Central memory CD8-positive, alpha-beta T cell (primary cell): Measurements from ENCODE around the gene CRADD.
A peak's percentile ranks its signal among the peaks of the same experiment; 100 is the strongest.

Experiments
- ATAC-seq: fragments of 150-1000 bp; cut with Tn5 transposase; replicated peaks from 2 replicates; pipeline ENCODE4 v1.10.0; 2022; ENCODE audit warnings: mild to moderate bottlenecking, moderate FRiP score, moderate number of reproducible peaks; ENCODE audit not compliant: poor library complexity, severe bottlenecking; ENCODE audit errors: extremely low read depth
- DNase-seq, 2 donors: peaks; one replicate each; pipeline ENCODE4 v3.0.0; 2021; ENCODE audit warnings: low spot score in 2 of 2
- H3K27ac Mint-ChIP-seq: one replicate; pipeline ENCODE4 v1.8.0; 2022; ENCODE audit warnings: low read depth, mild to moderate bottlenecking, moderate library complexity, mixed read lengths
- H3K27me3 Mint-ChIP-seq: one replicate; pipeline ENCODE4 v1.8.0; 2022; ENCODE audit warnings: mixed read lengths
- H3K36me3 Mint-ChIP-seq: one replicate; pipeline ENCODE4 v1.8.0; 2022; ENCODE audit warnings: mild to moderate bottlenecking, moderate library complexity, mixed read lengths; ENCODE audit not compliant: insufficient read depth
- H3K4me1 Mint-ChIP-seq: one replicate; pipeline ENCODE4 v1.8.0; 2022; ENCODE audit warnings: mixed read lengths
- H3K4me3 Mint-ChIP-seq: one replicate; pipeline ENCODE4 v1.8.0; 2022; ENCODE audit warnings: mild to moderate bottlenecking, moderate library complexity, mixed read lengths
- H3K9me3 Mint-ChIP-seq: one replicate; pipeline ENCODE4 v1.8.0; 2022; ENCODE audit warnings: mixed read lengths

Gene CRADD

DNA sequence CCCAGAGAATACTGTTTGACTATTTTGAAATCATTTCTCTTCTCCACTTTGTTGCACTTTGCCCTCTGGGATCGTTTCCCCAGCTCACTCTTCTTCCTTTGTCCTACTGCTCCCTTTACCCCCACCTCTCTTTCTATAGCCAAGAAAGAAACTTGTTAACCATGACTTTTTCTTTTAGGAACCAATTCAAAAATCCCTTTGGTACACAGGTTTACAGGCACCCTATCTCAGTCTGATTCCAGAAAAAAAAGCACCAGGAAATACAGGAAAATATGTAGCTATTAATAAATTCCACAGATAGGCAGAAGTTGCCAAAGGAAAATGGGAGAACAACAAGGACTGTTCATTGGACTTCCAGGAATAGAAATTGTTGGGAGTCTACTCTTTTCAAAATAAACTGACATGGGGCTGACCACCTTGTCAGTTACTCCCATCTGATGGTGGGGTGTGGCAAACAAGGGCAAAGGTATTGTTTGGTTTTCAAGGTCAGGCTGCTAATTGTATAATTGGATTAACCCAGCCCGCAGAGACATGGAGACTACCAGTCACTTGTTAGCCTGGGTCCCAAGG, 82.4 kb downstream of the CRADD start:
- no peak overlapping the region for H3K4me3 Mint-ChIP-seq
- peaks cover 27% of the 10 kb centered on the region for H3K4me1 Mint-ChIP-seq
- peaks cover 3% of the 10 kb centered on the region for H3K36me3 Mint-ChIP-seq
- no peak overlapping the region for H3K27ac Mint-ChIP-seq
- DNase-seq: no peak
- no peaks in the 10 kb centered on the region for H3K27me3 Mint-ChIP-seq
- ATAC-seq: no peak
- H3K9me3 Mint-ChIP-seq: no peaks in the 10 kb centered on the region

DNA sequence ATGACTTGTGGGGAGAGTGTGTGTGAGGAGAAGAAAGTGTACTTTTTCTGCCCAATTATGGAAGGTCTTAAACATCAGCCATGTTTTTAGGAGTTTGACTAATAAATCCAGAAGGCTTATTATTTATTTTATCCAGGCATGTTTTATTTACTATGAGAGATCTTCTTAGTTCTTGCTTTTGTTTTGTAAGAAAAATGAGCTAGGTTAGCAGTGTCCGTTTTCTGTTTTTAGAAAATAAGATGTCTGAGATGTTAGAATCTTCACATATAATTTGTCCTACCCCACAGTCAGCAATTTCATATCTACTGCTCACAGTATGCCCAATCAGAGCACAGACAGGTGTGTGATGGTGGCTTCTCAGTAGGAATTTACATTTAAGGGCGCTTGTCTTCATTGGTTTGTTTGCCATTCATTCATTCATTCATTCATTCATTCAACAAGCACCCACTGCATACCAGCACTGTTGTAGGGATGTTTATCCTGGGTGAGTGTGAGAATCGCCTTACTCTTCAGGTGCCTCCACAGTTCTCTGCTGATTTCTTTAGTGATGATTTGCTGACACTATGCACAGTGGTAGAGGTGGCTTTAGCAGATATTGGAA, 83.2 kb downstream of the CRADD start:
- Mint-ChIP-seq H3K9me3 (no peaks in the 10 kb centered on the region), H3K36me3 (peaks cover 3% of the 10 kb centered on the region), H3K27me3 (no peaks in the 10 kb centered on the region), H3K27ac (no peak overlapping the region), H3K4me3 (no peak overlapping the region), H3K4me1 (peaks cover 27% of the 10 kb centered on the region)
- no peak for ATAC-seq
- DNase-seq: no peak

DNA sequence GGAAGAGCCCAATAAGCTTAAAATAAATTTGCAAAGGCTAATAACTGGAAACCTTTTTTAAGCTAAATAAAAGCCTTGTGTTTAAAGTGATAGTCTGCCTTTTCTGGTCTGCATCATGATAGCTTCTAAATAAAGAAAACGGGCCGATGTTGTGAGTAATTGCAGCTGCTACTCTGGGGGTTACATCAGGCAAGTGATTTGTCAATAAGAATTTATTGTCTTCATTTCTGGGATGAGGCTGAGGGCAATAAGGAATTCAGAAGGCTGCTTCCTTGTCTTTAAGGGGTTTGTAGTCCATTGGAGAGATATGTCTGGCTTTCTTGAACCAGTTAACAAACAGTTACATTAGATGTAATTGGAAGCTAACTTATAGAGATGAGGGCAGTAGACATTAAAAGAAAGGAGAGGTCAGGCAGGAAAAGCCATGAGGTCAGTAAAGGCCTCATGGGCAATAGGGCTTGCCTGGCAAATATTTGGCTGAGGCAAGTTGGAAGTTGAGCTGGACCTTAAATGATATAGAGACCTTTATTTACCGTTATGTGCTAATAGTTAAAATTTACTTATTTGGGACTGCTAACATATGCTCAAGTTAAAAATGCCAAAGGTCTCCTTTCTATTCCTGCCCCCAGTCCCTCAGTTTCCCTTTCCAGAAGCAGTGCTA, 85.0 kb downstream of the CRADD start:
- DNase-seq (no peak), ATAC-seq (no peak)
- Mint-ChIP-seq H3K4me1 (peaks cover 30% of the 10 kb centered on the region), H3K27ac (no peak overlapping the region), H3K9me3 (no peaks in the 10 kb centered on the region), H3K27me3 (no peaks in the 10 kb centered on the region), H3K36me3 (peaks cover 3% of the 10 kb centered on the region), H3K4me3 (no peak overlapping the region)

DNA sequence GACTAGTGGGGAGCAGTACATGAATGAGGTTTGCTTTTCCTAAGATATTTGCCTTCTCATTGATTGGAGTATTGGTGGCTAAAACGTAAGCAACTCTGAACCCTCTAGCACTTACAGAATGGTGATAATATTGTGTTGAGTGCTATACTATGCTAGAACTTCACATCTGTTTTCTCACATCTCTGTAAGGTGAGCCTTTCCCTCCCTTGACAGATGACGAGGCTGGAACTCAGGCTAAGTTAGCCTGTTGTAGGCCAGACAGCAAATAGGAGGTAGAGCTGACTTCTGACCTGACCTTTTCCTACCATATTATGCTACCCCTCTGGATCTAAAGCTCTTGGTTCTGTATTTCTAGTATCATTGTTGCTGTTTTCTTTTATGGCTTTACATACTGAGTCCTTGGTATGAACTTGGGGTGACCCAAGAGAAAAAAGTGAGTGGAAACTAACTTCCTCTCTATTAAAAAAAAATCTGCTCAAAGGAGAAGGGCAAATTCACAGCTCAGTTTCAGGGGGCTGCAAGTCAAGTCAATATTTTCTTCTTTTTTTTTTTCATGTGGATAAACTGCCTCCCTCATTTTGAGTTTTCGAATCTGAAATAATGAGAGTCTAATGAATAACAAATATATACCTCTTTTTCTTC, 85.9 kb downstream of the CRADD start:
- no peaks in the 10 kb centered on the region for H3K27me3 Mint-ChIP-seq
- no peak overlapping the region for H3K4me3 Mint-ChIP-seq
- DNase-seq: no peak
- no peak overlapping the region for H3K27ac Mint-ChIP-seq
- no peaks in the 10 kb centered on the region for H3K9me3 Mint-ChIP-seq
- H3K4me1 Mint-ChIP-seq: peaks cover 32% of the 10 kb centered on the region
- H3K36me3 Mint-ChIP-seq: peaks cover 3% of the 10 kb centered on the region
- no peak for ATAC-seq

DNA sequence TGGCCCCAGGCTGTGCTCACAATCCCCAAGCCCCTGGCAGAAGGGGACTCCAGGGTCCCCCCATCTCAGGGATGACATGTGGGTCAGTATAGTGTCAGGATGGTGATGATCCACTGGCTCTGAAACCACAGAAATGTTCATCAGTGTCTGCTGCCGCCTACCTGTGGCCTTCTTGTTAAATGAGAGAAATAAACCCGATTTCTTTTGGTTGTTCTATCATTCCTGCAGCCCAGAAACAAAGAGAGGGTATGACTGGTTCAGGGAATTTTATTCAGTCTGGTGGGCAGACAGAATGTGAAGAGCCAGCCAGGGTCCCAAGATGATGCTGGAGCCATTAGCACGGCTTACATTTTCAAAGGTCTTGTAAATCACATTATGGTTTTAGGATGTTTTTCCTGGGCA, 86.6 kb downstream of the CRADD start:
- ATAC-seq: no peak
- Mint-ChIP-seq H3K36me3 (peaks cover 3% of the 10 kb centered on the region), H3K27me3 (no peaks in the 10 kb centered on the region), H3K4me1 (peaks cover 39% of the 10 kb centered on the region), H3K4me3 (no peak overlapping the region), H3K9me3 (no peaks in the 10 kb centered on the region), H3K27ac (peak overlapping the region; percentile 78)
- no peak for DNase-seq

DNA sequence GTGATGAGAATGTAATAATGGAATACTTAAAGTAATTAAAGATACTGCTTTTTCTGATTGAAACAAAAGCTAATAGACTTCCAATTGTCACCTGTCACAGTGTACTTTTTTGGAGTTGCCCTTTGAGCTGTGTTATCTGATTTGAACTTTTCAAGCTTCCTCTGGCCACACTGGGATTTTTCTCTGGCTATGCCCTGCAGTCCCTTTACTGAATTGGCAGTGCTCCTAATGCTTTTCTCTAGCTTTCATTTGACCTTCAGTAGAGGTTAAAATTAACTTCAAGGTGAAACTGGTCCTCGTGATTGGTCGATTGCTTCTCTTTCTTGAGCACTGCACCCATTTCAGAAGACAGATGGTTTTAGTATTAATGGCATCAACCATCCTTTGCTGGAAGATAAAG, 89.2 kb downstream of the CRADD start:
- ATAC-seq (no peak), DNase-seq (no peak)
- Mint-ChIP-seq H3K27ac (no peak overlapping the region), H3K9me3 (no peaks in the 10 kb centered on the region), H3K4me1 (peaks cover 26% of the 10 kb centered on the region), H3K4me3 (no peak overlapping the region), H3K36me3 (peaks cover 3% of the 10 kb centered on the region), H3K27me3 (no peaks in the 10 kb centered on the region)

DNA sequence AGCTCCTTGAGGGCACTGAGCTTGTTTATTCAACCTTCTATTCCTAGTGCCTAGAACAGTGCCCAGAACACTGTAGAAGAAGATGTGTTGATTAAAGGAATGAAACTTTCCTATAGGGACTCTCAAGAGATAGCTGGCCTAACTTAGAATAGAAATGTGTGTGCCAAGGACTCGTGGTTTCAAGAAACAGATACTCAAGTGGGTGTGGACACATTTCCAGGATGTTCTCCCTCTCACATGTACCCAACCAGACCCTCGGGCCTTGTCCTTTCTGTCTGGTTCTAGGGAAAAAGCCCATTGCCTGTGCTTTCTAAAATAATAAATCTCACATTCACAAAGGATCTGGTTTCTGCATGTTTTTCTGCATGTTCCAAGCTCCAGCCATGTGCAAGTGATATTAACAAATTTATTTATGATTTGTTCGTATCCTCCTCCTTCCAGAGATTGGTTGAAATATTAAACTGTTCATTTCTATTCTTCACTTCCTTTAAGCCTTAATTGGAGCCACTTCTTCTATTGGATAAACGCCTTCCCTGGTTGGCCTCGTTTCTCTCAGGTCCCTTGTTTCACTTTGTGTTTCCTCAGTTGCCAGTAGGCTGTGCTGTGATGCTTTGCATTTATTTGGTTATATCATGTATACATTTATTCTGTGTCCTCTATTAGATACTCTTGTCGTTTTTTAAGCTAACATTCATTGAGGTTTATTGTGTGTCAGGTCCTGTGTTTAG, 89.8 kb downstream of the CRADD start:
- Mint-ChIP-seq H3K4me1 (peaks cover 32% of the 10 kb centered on the region), H3K9me3 (no peaks in the 10 kb centered on the region), H3K36me3 (peaks cover 3% of the 10 kb centered on the region), H3K27me3 (no peaks in the 10 kb centered on the region), H3K4me3 (no peak overlapping the region), H3K27ac (peak overlapping the region; percentile 20)
- DNase-seq: no peak
- ATAC-seq: peak; percentile 43

DNA sequence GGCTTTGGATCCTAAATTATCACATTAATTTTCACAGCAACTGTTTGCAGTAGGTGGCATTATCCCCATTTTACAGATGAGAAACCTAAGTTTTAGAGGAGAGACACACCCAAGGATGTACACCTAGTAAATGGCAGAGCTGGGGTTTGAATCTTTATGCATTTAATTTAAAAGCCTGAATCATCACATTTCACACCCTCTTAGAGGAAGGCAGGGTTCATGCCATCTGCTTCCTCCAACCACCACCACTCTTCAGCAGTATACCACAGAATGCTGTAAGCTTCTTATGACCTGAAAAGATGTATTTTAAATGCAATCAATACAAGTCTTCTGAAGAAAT, 90.3 kb downstream of the CRADD start:
- H3K27ac Mint-ChIP-seq: peak overlapping the region; percentile 20
- DNase-seq (no peak), ATAC-seq (peak; percentile 48)
- peaks cover 37% of the 10 kb centered on the region for H3K4me1 Mint-ChIP-seq
- H3K4me3 Mint-ChIP-seq: no peak overlapping the region
- H3K9me3 Mint-ChIP-seq: no peaks in the 10 kb centered on the region
- no peaks in the 10 kb centered on the region for H3K27me3 Mint-ChIP-seq
- H3K36me3 Mint-ChIP-seq: peaks cover 3% of the 10 kb centered on the region

DNA sequence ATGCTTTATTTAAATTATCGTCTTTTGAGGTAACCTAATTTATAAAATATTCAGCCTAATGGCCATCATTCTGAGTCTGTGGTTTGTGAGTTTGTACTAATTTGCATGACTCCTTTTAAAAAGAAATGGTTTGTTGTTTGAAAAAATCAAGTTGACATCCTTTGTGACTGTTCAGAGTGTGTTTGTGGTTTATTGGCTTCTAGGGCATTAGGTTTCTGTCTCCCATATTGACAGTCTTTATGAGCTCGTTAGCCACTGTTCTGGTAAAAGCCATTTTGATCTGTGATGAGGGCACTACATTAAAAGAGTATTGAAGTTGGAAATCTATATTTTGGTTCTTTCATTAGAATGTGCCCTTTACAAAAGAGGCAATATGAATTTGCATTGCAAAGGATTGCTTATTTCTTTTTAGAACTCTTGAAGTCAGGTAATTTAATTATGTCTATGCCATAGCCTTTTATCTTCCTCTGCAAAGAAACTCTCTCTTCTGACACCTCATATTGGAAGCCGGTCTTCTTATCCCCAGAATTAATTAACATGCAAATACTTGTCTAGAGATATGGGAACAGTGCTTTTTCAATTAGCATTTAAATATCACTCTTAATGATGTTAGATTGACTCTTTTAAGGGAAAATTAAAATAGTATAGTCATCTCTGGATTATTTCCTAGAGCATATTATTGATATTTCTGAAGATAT, 95.0 kb downstream of the CRADD start:
- Mint-ChIP-seq H3K4me1 (peaks cover 47% of the 10 kb centered on the region), H3K4me3 (no peak overlapping the region), H3K9me3 (no peaks in the 10 kb centered on the region), H3K27me3 (no peaks in the 10 kb centered on the region), H3K36me3 (no peaks in the 10 kb centered on the region), H3K27ac (peak overlapping the region; percentile 38)
- no peak for ATAC-seq
- no peak for DNase-seq

DNA sequence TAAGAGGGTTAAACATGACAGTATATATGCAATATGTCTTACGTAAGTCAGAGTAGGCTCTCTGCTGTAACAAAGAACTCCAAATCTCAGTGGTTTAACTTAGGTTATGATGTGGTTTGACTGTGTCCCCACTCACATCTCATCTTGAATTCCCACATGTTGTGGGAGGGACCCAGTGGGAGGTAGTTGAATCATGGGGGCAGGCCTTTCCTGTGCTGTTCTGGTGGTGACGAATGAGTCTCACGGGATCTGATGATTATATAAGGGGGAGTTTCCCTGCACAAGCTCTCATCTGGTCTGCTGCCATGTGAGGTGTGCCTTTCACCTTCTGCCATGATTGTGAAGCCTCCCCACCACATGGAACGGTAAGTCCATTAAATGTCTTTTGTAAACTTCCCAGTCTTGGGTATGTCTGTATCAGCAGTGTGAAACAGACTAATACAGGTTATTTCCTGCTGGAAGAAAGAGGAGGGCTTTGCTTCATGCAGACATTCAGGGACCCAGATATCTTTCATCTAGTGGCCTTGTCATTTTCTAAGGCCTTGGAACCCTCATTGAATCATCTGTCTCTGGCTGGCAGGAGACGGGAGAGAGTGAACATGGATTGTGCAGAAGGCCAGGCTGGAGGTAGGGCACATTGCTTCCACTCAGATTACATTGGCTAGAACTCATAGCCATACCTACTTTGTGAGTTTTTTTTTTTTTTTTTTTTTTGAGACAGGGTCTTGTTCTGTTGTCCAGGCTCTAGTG, 96.1 kb downstream of the CRADD start:
- Mint-ChIP-seq H3K4me3 (no peak overlapping the region), H3K27ac (peak overlapping the region; percentile 38), H3K4me1 (peaks cover 36% of the 10 kb centered on the region), H3K27me3 (no peaks in the 10 kb centered on the region), H3K9me3 (no peaks in the 10 kb centered on the region), H3K36me3 (no peaks in the 10 kb centered on the region)
- DNase-seq (no peak), ATAC-seq (peak; percentile 40)

DNA sequence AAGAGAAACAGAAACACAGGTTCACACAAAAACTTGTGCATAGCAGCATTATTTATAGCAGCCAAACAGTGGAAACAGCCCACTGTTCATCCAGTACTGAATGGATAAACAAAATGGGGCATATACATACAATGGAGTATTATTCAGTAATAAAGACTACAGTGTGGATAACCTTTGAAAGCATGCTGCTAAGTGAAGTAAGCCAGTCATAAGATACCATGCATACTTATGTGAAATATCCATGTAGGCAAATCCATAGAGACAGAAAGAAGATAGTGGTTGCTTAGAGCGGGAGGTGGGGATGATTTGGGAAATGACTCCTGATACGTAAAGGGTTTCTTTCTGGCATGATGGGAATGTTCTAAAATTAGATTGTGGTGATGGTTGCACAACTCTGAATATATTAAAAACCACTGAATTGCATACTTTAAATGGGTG, 99.4 kb downstream of the CRADD start:
- H3K4me1 Mint-ChIP-seq: peaks cover 28% of the 10 kb centered on the region
- H3K27me3 Mint-ChIP-seq: no peaks in the 10 kb centered on the region
- H3K4me3 Mint-ChIP-seq: no peak overlapping the region
- H3K9me3 Mint-ChIP-seq: no peaks in the 10 kb centered on the region
- no peaks in the 10 kb centered on the region for H3K36me3 Mint-ChIP-seq
- DNase-seq: no peak
- ATAC-seq: no peak
- H3K27ac Mint-ChIP-seq: no peak overlapping the region

DNA sequence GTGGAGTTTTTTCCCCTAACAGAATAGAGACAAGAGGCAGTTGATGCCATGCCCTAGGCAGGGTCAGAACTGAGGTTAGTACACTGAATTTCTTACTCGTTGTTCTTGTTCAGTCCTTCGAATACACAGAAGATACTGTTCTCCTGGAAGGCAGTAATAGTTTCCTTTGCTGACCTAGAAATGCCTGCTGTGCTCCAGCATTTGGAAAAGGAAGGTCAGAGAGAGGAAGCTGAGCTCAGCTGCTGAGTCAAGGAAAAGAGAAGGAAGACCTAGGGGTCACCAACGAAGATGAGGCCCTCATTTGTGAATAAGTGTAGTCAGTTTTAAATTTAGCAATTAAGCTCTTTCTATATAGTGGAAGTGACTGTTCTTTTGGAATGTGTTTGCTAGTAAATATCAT, 100.1 kb downstream of the CRADD start:
- no peak overlapping the region for H3K27ac Mint-ChIP-seq
- ATAC-seq (no peak), DNase-seq (no peak)

More for the DNA sequence above, 100.1 kb downstream of the CRADD start:
- H3K4me3 Mint-ChIP-seq: no peak overlapping the region
- H3K27me3 Mint-ChIP-seq: no peaks in the 10 kb centered on the region
- H3K4me1 Mint-ChIP-seq: peaks cover 22% of the 10 kb centered on the region
- no peaks in the 10 kb centered on the region for H3K36me3 Mint-ChIP-seq
- H3K9me3 Mint-ChIP-seq: no peaks in the 10 kb centered on the region
